Uterus (tissue), 2 donors: ENCODE measurements around the gene USP10.

Experiments
- CTCF ChIP-seq, 4 experiments: fragments of 200-600 bp in 2 of 4; fragments of 450-650 bp in 2 of 4; sonication (generic) in 2 of 4; IDR thresholded peaks; one replicate each; pipeline ENCODE4 v1.5.1; 2016 to 2019; ENCODE audit warnings: antibody characterized with exemption in 4 of 4, mild to moderate bottlenecking in 2 of 4, moderate library complexity in 1 of 4
- POLR2A ChIP-seq, 2 donors: fragments of 450-650 bp; IDR thresholded peaks; one replicate each; pipeline ENCODE4 v1.6.1; 2016; ENCODE audit warnings: antibody characterized with exemption in 2 of 2, mild to moderate bottlenecking in 1 of 2, moderate library complexity in 1 of 2

GRCh38 chr16:84652566-84652965, 47.2 kb upstream of the USP10 start:
- TF ChIP-seq CTCF (IDR thresholded peaks at IDR 0.05) = no peak
- no peak for TF ChIP-seq POLR2A (IDR thresholded peaks at IDR 0.05)
